ENCODE results near the gene RPS3. TPM values are rescaled to one million over a fixed set of nuclear protein-coding genes. Genes with fewer than 3 reads are reported as not detected.
A peak's percentile ranks its signal among the peaks of the same experiment; 100 is the strongest.

Gene RPS3
- total RNA-seq, 3 donors from 2014 or later, result 4,010 to 4,371 (median 4,184) TPM

DNA sequence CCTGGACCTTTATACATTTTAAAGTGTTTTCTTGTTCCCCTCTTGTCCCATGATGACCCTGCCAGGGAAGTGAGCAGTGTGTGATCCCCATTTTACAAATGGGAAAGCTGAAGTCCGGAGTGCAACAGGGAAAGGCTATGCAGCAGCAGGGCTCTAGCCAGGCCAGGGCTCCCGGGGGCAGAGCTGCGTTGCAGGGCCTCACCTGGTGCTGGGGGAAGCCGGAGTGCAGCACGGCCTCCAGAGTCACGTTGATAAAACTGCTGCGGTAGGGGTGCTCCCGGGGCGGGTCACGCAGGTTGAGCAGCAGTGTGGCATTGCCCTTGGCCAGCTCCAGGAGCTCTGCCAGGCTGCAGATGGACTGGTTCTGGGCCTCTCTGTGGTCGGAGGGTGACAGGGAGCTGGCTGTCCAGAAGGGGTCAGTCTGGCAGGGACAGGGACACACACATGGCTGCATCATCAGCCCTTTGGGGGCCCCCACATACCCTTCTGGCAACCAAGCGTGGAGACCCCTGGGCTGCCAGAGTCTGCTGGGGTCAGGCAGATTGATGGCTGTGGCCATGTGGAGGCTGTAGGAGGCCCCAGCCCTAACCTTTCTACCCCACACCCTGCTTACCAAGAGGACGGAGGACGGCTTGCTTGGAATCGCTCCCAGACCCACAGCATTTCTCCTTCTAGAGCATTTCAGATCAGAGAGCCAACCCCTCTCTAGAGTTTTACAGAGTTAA lies 43.0 kb downstream of the RPS3 start:
- Mint-ChIP-seq H3K27me3 (ENCODE audit: low read depth) (no peaks in the 10 kb centered on the region), H3K4me1 (ENCODE audit: low read depth) (no peaks in the 10 kb centered on the region), H3K9me3 (no peaks in the 10 kb centered on the region), H3K4me3 (no peak overlapping the region), H3K36me3 (ENCODE audit: insufficient read depth) (peaks cover 3% of the 10 kb centered on the region)
- no peak for DNase-seq
- no peak for ATAC-seq

DNA sequence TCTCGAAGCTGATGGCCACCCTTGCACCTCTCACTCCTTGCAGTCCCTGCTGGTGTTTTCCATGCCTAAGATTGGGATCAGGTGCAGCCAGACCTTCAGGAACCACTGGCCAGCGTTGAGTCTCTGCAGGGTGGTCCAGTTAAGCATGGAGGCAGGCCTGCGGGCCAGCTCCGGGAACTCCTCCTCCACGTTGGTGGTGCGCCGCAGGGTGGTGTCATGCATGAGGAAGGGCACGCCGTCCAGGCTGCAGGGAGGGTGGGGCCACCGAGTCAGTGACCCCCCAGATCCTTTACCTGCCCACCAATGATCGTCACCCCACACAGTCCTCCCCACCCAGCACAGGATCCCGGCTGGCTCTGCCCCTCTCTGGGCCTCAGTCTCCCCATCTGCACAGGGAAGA lies 43.7 kb downstream of the RPS3 start:
- no peaks in the 10 kb centered on the region for H3K9me3 Mint-ChIP-seq
- ATAC-seq (no peak), DNase-seq (no peak)
- no peaks in the 10 kb centered on the region for H3K4me1 Mint-ChIP-seq (ENCODE audit: low read depth)
- H3K27me3 Mint-ChIP-seq (ENCODE audit: low read depth), result no peaks in the 10 kb centered on the region
- peaks cover 3% of the 10 kb centered on the region for H3K36me3 Mint-ChIP-seq (ENCODE audit: insufficient read depth)
- H3K4me3 Mint-ChIP-seq, result no peak overlapping the region

DNA sequence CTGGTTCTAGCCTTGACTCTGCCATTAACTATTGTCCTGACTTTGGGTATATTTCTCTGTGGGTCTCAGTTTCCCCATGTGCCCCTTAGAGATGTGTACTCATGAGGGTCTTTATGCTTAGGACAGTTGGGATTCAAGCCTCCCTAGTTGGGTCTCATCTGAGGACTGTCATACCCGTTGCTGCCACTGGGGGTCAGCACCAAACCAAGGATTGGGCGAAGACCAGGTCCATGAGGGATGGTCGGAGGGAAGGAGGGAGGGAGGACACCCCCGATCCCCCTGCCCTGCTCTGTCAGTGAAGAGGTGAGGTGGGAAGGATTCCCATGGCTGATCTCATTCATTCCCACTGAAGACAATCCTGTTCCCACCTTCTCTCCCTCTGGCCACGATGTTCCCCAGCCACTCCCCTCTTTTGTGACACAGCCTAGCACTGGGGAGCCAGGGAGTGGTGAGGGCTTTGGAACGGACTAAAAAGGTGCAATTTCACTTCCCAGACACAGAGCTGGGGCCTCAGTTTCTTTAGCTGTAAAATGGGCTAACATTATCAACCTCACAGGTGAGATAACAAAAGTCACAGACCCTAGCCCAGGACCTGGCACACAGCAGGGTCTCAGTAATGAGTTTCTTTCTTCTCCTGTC lies 46.1 kb downstream of the RPS3 start:
- no peak overlapping the region for H3K4me3 Mint-ChIP-seq
- no peaks in the 10 kb centered on the region for H3K27me3 Mint-ChIP-seq (ENCODE audit: low read depth)
- no peaks in the 10 kb centered on the region for H3K4me1 Mint-ChIP-seq (ENCODE audit: low read depth)
- DNase-seq, result peak; percentile 76
- ATAC-seq, result peak; percentile 84 to 92
- H3K9me3 Mint-ChIP-seq, result no peaks in the 10 kb centered on the region
- no peaks in the 10 kb centered on the region for H3K36me3 Mint-ChIP-seq (ENCODE audit: insufficient read depth)

DNA sequence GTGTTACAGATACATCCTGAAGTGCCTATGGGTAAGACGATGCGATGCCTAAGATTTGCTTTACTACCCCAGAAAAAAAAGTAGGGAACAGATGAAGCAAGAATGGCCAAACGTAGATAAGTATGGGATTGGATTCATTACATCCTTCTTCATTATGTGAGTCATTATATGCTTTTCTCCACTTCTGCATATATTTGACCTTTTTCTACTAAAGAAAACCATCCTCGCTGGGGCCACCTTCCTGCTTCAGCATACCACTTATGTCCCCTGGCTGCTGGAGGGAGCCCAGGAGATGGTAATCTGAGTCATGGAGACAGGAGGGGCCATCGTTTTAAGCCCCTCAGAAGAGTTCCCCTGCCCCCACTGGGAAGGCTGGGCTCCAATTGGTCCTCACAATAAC lies 48.1 kb downstream of the RPS3 start:
- H3K36me3 Mint-ChIP-seq (ENCODE audit: insufficient read depth), result no peaks in the 10 kb centered on the region
- ATAC-seq (no peak), DNase-seq (no peak)
- no peak overlapping the region for H3K4me3 Mint-ChIP-seq
- H3K4me1 Mint-ChIP-seq (ENCODE audit: low read depth), result no peaks in the 10 kb centered on the region
- no peaks in the 10 kb centered on the region for H3K9me3 Mint-ChIP-seq
- H3K27me3 Mint-ChIP-seq (ENCODE audit: low read depth), result no peaks in the 10 kb centered on the region

DNA sequence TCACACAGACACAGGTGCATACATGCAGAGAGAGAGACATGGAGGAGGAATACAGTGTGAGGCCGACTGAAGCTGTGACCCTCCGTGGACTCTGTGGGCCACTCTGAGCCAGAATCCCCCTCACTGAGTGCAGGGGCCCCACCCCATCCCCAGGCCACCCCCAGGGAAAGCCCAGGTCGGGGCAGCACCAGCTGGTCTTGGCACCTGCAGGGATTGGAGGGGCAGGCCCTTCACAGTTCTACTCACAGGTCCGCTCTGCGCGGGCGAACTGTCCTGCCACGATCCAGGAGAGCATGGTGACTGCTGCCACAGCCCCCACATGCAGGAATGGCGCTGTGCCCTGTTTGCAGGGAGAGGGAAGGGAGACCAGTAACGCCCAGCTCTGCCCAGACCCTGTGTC lies 50.0 kb downstream of the RPS3 start:
- ATAC-seq (no peak), DNase-seq (no peak)
- no peaks in the 10 kb centered on the region for H3K36me3 Mint-ChIP-seq (ENCODE audit: insufficient read depth)
- H3K4me1 Mint-ChIP-seq (ENCODE audit: low read depth), result no peaks in the 10 kb centered on the region
- no peaks in the 10 kb centered on the region for H3K27me3 Mint-ChIP-seq (ENCODE audit: low read depth)
- H3K4me3 Mint-ChIP-seq, result no peak overlapping the region
- no peaks in the 10 kb centered on the region for H3K9me3 Mint-ChIP-seq

DNA sequence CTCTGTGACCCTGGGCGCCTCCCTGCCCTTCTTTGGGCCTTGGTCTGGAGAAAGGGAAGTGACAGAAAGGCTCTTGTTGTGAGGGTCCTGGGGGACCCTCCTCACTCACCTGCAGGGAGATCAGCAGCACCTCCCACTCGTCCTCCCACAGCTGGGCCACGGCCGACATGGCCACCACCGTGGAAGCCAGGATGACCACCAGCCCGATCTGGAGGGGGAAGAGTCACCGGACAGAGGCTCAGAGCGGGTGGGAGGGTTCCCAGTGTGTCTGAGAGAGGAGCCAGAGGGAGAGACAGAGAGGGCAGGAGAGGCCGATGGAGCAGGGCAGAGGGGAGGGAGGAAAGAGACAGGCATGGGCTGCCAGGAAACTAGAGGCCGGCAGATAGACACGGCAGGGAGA lies 50.5 kb downstream of the RPS3 start:
- DNase-seq, result no peak
- no peak overlapping the region for H3K4me3 Mint-ChIP-seq
- no peaks in the 10 kb centered on the region for H3K27me3 Mint-ChIP-seq (ENCODE audit: low read depth)
- ATAC-seq, result no peak
- H3K36me3 Mint-ChIP-seq (ENCODE audit: insufficient read depth), result no peaks in the 10 kb centered on the region
- no peaks in the 10 kb centered on the region for H3K9me3 Mint-ChIP-seq
- H3K4me1 Mint-ChIP-seq (ENCODE audit: low read depth), result no peaks in the 10 kb centered on the region

DNA sequence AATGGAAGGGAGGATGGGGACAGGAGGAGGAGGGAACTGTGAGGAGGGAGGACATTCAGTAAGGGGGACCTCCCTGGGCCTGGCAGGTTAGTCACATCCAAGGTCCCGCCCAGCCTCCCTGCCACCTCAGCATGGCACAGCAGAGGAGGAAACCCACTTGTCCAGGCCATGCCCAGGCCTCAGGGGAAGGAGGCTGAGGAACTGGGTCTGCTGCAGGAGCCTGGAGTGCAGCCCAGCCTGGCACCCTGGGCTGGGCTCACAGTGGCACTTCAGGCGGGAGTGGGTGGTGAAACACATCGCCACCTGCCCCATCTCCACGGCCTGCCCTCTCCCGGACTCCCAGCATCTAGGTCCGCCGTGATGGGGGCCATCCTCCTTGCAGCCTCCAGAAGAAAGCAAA lies 50.9 kb downstream of the RPS3 start:
- H3K4me3 Mint-ChIP-seq, result no peak overlapping the region
- DNase-seq (no peak), ATAC-seq (no peak)
- H3K4me1 Mint-ChIP-seq (ENCODE audit: low read depth), result no peaks in the 10 kb centered on the region
- H3K9me3 Mint-ChIP-seq, result no peaks in the 10 kb centered on the region
- H3K27me3 Mint-ChIP-seq (ENCODE audit: low read depth), result no peaks in the 10 kb centered on the region
- H3K36me3 Mint-ChIP-seq (ENCODE audit: insufficient read depth), result no peaks in the 10 kb centered on the region

DNA sequence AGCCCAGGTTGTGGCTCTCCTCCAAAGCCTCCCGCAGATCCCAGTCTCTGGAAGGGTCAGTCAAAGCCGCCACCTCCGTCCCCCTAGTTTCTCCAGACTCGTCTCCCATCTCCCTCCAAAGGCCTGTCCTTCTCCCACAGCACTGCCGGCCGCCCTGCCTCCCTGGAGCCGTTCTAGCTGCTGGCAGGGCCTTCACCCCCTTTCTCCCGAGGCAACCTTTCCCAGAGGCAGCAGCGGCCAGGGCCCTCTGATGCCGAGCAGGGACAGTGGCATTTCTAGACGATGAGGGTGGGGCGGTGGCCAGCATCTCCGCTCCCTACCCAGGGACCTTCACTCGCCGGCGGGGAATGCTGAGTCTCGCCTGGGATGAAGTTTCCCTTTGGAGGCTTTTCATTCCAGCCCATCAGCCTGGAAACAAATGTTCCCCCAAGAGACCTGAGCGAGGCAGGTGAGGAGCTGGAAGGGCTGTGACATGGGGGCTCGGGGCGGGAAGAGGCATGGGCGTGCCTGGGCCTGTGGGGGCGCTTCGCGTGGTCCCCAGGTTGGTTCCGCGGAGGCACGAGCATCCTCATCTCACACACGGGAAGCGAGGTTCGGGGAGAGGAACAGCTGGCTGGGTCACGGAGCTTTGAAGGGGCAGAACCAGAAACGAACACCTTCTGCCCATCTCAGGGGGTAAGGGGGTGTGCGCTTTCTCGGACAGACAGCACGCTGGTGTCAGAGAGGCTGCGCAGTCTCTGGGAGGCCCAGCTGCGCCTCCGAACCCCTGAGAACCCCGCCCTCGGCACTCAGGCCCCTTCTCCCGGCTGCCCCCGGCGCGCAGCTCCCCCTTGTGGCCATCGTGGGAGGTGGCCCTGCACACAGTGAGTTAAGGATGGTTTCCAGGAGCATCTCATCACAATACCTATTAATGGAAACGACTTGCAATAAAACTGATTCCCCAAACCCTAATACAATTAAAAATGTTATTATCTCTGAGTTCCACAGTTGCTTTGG lies 51.8 kb downstream of the RPS3 start:
- ATAC-seq (peak in 1 of 2 donors; percentile 61), DNase-seq (peak; percentile 33)
- no peaks in the 10 kb centered on the region for H3K9me3 Mint-ChIP-seq
- no peaks in the 10 kb centered on the region for H3K4me1 Mint-ChIP-seq (ENCODE audit: low read depth)
- H3K36me3 Mint-ChIP-seq (ENCODE audit: insufficient read depth), result no peaks in the 10 kb centered on the region
- no peaks in the 10 kb centered on the region for H3K27me3 Mint-ChIP-seq (ENCODE audit: low read depth)
- H3K4me3 Mint-ChIP-seq, result no peak overlapping the region

DNA sequence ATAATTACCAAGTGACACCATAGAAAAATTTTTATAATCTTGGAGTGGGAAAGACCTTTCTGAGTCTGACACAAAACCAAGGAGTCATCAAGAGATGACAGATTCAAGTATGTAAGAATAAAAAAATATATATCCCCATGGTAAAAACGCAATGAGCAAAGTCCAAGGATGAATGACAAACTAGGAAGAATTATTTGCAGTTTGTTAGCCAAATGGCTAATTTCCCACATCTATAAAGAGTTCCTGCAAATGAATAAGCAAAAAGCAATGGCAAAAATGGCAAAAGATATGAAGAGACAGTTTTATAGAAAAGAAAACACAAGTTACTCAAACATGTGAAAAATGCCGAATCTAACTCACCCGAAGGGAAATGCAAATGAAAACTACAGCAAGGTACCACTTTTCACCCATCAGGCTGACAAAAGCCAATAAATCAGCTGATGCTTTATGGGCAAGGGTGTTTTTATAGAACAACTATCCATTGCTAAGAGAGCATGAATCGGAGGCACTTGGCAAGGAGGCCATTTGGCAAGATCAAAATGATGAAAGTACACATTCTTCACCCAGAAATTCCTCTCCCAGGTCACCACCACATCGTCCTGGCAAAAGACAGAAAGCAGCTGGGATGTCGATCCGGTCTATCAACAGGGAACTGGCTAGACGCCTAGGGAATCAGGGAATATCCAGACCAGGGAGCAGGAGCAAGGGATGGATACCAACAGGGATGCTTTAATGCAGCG lies 54.8 kb downstream of the RPS3 start:
- ATAC-seq, result no peak
- DNase-seq, result no peak
- Mint-ChIP-seq H3K9me3 (no peaks in the 10 kb centered on the region), H3K27me3 (ENCODE audit: low read depth) (no peaks in the 10 kb centered on the region), H3K4me1 (ENCODE audit: low read depth) (no peaks in the 10 kb centered on the region), H3K4me3 (no peak overlapping the region), H3K36me3 (ENCODE audit: insufficient read depth) (no peaks in the 10 kb centered on the region)

DNA sequence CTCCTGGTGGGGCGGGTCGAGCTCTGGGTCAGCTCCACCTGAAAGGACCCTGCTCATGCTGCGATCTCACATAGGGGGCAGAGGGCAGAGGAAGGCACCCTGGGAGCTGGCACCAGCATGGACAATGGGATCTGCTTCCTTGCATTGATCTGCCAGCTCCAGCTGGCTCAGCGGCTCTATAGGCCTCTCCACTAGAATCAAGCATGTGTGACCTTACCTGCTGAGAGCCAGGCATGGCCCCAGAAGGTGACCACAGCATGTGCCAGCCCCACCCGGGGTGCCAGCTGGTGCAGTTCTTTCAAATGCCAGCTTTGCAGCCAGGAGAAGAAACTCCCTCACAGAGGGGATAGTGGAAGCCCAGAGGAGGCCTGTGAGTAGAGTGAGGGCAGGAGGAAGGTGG lies 55.7 kb downstream of the RPS3 start:
- ATAC-seq (no peak), DNase-seq (no peak)
- Mint-ChIP-seq H3K4me1 (ENCODE audit: low read depth) (no peaks in the 10 kb centered on the region), H3K4me3 (no peak overlapping the region), H3K27me3 (ENCODE audit: low read depth) (no peaks in the 10 kb centered on the region), H3K9me3 (no peaks in the 10 kb centered on the region), H3K36me3 (ENCODE audit: insufficient read depth) (no peaks in the 10 kb centered on the region)

Other genes with a start within 250 kb of the RPS3 start
- under 1 TPM; 0.18 to 0.30 (median 0.18) TPM for gene SLCO2B1, start 248.4 kb upstream of the RPS3 start, total RNA-seq
- under 1 TPM; 0.22 to 0.47 (median 0.40) TPM for gene TPBGL, start 158.7 kb upstream of the RPS3 start, total RNA-seq
- gene ARRB1, start 47.9 kb upstream of the RPS3 start, total RNA-seq, result 10 to 100 TPM; 16.7 to 25.1 (median 18.8) TPM
- gene KLHL35, start 33.7 kb downstream of the RPS3 start, total RNA-seq, result 1 to 10 TPM in 2 of 3 donors, under 1 TPM in 1; 0.98 to 1.5 (median 1.3) TPM
- 10 to 100 TPM in 1 of 3 donors, 1 to 10 TPM in 2; 5.4 to 10.9 (median 9.8) TPM for gene GDPD5, start 126.4 kb downstream of the RPS3 start, total RNA-seq
- 10 to 100 TPM; 17.6 to 19.8 (median 17.8) TPM for gene SERPINH1, start 162.7 kb downstream of the RPS3 start, total RNA-seq